Measurements from ENCODE around the gene UCP2.

UCP2 gene

GRCh38 chr11:74009675-74010305, 27.1 kb upstream of the UCP2 start:
- peak; percentile 56 for DNase-seq

- no peak for DNase-seq
Measured at GRCh38 chr11:74009230-74009547, 26.5 kb upstream of the UCP2 start.

- no peak for DNase-seq
Measured at GRCh38 chr11:74008373-74009229, 26.0 kb upstream of the UCP2 start, which contains the start of gene UCP3. Gene UCP3 (minus strand): TSS chr11:74009085. CDS start chr11:74007042, 2,043 bp downstream.

GRCh38 chr11:74007691-74008372, 25.2 kb upstream of the UCP2 start:
- DNase-seq: no peak

GRCh38 chr11:74006743-74007304, 24.2 kb upstream of the UCP2 start:
- DNase-seq: no peak

GRCh38 chr11:74005721-74006517, 23.3 kb upstream of the UCP2 start:
- DNase-seq: no peak

GRCh38 chr11:74004759-74005615, 22.3 kb upstream of the UCP2 start:
- peak; percentile 86 for DNase-seq

- DNase-seq: no peak
Measured at GRCh38 chr11:74004046-74004695, 21.5 kb upstream of the UCP2 start.

GRCh38 chr11:74002832-74003231, 20.2 kb upstream of the UCP2 start:
- no peak for DNase-seq

GRCh38 chr11:74001822-74002286, 19.2 kb upstream of the UCP2 start:
- no peak for DNase-seq

- no peak for DNase-seq
Measured at GRCh38 chr11:74000307-74001133, 17.9 kb upstream of the UCP2 start.

- DNase-seq: no peak
Measured at GRCh38 chr11:73999581-74000306, 17.1 kb upstream of the UCP2 start.

- no peak for DNase-seq
Measured at GRCh38 chr11:73998846-73999575, 16.4 kb upstream of the UCP2 start.

GRCh38 chr11:73997120-73997770, 14.6 kb upstream of the UCP2 start:
- no peak for DNase-seq

GRCh38 chr11:73996161-73996747, 13.6 kb upstream of the UCP2 start:
- DNase-seq: no peak

GRCh38 chr11:73995731-73996130, 13.1 kb upstream of the UCP2 start:
- DNase-seq: no peak

- no peak for DNase-seq
Measured at GRCh38 chr11:73995247-73995646, 12.6 kb upstream of the UCP2 start.
